ENCODE data around the gene PRRT1.

Gene PRRT1

GRCh38 chr6:32167154-32167760 lies 15.5 kb upstream of the PRRT1 start:
- no peaks in the 10 kb centered on the region for H3K27me3 ChIP-seq (ENCODE audit: insufficient read depth, poor library complexity, severe bottlenecking)
- H3K4me3 ChIP-seq (ENCODE audit: severe bottlenecking) = no peak overlapping the region
- ATAC-seq (ENCODE audit: low read depth) = no peak
- H3K9me3 ChIP-seq (ENCODE audit: severe bottlenecking) = no peaks in the 10 kb centered on the region
- TF ChIP-seq CTCF (IDR thresholded peaks at IDR 0.05; ENCODE audit: poor library complexity, severe bottlenecking) = no peak
- peaks cover 44% of the 10 kb centered on the region for H3K36me3 ChIP-seq (ENCODE audit: low read depth)
- no peak overlapping the region for H3K27ac ChIP-seq (ENCODE audit: poor library complexity, severe bottlenecking)
- DNase-seq (ENCODE audit: low spot score) = no peak
- no peaks in the 10 kb centered on the region for H3K4me1 ChIP-seq (ENCODE audit: insufficient read depth, poor library complexity, severe bottlenecking)

GRCh38 chr6:32166411-32167061 lies 14.8 kb upstream of the PRRT1 start:
- DNase-seq (ENCODE audit: low spot score) (no peak), ATAC-seq (ENCODE audit: low read depth) (no peak)
- no peak overlapping the region for H3K4me3 ChIP-seq (ENCODE audit: severe bottlenecking)
- no peaks in the 10 kb centered on the region for H3K9me3 ChIP-seq (ENCODE audit: severe bottlenecking)
- H3K27me3 ChIP-seq (ENCODE audit: insufficient read depth, poor library complexity, severe bottlenecking) = no peaks in the 10 kb centered on the region
- no peaks in the 10 kb centered on the region for H3K4me1 ChIP-seq (ENCODE audit: insufficient read depth, poor library complexity, severe bottlenecking)
- H3K27ac ChIP-seq (ENCODE audit: poor library complexity, severe bottlenecking) = no peak overlapping the region
- no peak for TF ChIP-seq CTCF (IDR thresholded peaks at IDR 0.05; ENCODE audit: poor library complexity, severe bottlenecking)
- H3K36me3 ChIP-seq (ENCODE audit: low read depth) = peaks cover 44% of the 10 kb centered on the region

- Histone ChIP-seq H3K9me3 (ENCODE audit: severe bottlenecking) (no peaks in the 10 kb centered on the region), H3K4me3 (ENCODE audit: severe bottlenecking) (no peak within 1 kb of the TSS), H3K4me1 (ENCODE audit: insufficient read depth, poor library complexity, severe bottlenecking) (no peaks in the 10 kb centered on the region), H3K27ac (ENCODE audit: poor library complexity, severe bottlenecking) (no peak within 1 kb of the TSS), H3K36me3 (ENCODE audit: low read depth) (peaks cover 37% of the 10 kb centered on the region), H3K27me3 (ENCODE audit: insufficient read depth, poor library complexity, severe bottlenecking) (no peaks in the 10 kb centered on the region)
- no peak for TF ChIP-seq CTCF (IDR thresholded peaks at IDR 0.05; ENCODE audit: poor library complexity, severe bottlenecking)
- DNase-seq (ENCODE audit: low spot score) (no peak), ATAC-seq (ENCODE audit: low read depth) (no peak)
Measured at GRCh38 chr6:32164295-32164694, 12.6 kb upstream of the PRRT1 start, which contains the start of gene EGFL8. EGFL8 (plus strand) TSS chr6:32164595; CDS start chr6:32166166, 1,571 bp downstream.

- no peak for ATAC-seq (ENCODE audit: low read depth)
- no peaks in the 10 kb centered on the region for H3K4me1 ChIP-seq (ENCODE audit: insufficient read depth, poor library complexity, severe bottlenecking)
- no peak for DNase-seq (ENCODE audit: low spot score)
- H3K4me3 ChIP-seq (ENCODE audit: severe bottlenecking) = no peak overlapping the region
- no peak overlapping the region for H3K27ac ChIP-seq (ENCODE audit: poor library complexity, severe bottlenecking)
- no peaks in the 10 kb centered on the region for H3K9me3 ChIP-seq (ENCODE audit: severe bottlenecking)
- no peaks in the 10 kb centered on the region for H3K27me3 ChIP-seq (ENCODE audit: insufficient read depth, poor library complexity, severe bottlenecking)
- peaks cover 36% of the 10 kb centered on the region for H3K36me3 ChIP-seq (ENCODE audit: low read depth)
- no peak for TF ChIP-seq CTCF (IDR thresholded peaks at IDR 0.05; ENCODE audit: poor library complexity, severe bottlenecking)
Measured at GRCh38 chr6:32163559-32164258, 12.0 kb upstream of the PRRT1 start.
